Measurements from ENCODE around the gene KIR3DL1. TPM values are rescaled to one million over a fixed set of nuclear protein-coding genes. Genes with fewer than 3 reads are reported as not detected.

KIR3DL1 gene
- total and polyA plus RNA-seq, 2 experiments from 2014 or later = not detected

DNA sequence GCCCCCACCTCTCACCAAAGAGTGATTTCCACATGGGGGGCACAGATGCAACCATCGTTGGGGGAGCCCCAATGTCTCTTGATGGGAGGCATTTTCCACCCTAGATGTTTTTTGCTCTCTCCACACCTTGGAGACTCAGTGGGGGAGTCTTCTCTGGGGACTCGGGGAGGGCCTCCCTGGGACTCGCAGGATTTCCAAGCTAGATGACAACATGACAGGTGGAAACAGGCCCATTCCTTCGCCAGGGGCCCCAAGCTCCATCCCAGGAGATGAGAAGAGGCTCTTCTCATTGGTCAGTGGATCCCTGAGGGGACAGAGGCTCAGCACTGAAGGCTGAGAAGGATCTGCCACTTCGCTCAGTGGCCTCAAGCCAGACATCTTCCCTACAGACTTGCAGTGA is 25.6 kb upstream of the KIR3DL1 start:
- Mint-ChIP-seq H3K4me3 (no peak overlapping the region), H3K36me3 (ENCODE audit: low read depth) (peaks cover 32% of the 10 kb centered on the region)
- no peak for ATAC-seq

More for the DNA sequence above, 25.6 kb upstream of the KIR3DL1 start:
- no peak for TF ChIP-seq POLR2AphosphoS5 (IDR thresholded peaks at IDR 0.05; ENCODE audit: low read depth)
- no peak for TF ChIP-seq CREB1 (CRISPR knock-in tag; IDR thresholded peaks at IDR 0.05; ENCODE audit: low read depth)
- TF ChIP-seq, protein P1, sequence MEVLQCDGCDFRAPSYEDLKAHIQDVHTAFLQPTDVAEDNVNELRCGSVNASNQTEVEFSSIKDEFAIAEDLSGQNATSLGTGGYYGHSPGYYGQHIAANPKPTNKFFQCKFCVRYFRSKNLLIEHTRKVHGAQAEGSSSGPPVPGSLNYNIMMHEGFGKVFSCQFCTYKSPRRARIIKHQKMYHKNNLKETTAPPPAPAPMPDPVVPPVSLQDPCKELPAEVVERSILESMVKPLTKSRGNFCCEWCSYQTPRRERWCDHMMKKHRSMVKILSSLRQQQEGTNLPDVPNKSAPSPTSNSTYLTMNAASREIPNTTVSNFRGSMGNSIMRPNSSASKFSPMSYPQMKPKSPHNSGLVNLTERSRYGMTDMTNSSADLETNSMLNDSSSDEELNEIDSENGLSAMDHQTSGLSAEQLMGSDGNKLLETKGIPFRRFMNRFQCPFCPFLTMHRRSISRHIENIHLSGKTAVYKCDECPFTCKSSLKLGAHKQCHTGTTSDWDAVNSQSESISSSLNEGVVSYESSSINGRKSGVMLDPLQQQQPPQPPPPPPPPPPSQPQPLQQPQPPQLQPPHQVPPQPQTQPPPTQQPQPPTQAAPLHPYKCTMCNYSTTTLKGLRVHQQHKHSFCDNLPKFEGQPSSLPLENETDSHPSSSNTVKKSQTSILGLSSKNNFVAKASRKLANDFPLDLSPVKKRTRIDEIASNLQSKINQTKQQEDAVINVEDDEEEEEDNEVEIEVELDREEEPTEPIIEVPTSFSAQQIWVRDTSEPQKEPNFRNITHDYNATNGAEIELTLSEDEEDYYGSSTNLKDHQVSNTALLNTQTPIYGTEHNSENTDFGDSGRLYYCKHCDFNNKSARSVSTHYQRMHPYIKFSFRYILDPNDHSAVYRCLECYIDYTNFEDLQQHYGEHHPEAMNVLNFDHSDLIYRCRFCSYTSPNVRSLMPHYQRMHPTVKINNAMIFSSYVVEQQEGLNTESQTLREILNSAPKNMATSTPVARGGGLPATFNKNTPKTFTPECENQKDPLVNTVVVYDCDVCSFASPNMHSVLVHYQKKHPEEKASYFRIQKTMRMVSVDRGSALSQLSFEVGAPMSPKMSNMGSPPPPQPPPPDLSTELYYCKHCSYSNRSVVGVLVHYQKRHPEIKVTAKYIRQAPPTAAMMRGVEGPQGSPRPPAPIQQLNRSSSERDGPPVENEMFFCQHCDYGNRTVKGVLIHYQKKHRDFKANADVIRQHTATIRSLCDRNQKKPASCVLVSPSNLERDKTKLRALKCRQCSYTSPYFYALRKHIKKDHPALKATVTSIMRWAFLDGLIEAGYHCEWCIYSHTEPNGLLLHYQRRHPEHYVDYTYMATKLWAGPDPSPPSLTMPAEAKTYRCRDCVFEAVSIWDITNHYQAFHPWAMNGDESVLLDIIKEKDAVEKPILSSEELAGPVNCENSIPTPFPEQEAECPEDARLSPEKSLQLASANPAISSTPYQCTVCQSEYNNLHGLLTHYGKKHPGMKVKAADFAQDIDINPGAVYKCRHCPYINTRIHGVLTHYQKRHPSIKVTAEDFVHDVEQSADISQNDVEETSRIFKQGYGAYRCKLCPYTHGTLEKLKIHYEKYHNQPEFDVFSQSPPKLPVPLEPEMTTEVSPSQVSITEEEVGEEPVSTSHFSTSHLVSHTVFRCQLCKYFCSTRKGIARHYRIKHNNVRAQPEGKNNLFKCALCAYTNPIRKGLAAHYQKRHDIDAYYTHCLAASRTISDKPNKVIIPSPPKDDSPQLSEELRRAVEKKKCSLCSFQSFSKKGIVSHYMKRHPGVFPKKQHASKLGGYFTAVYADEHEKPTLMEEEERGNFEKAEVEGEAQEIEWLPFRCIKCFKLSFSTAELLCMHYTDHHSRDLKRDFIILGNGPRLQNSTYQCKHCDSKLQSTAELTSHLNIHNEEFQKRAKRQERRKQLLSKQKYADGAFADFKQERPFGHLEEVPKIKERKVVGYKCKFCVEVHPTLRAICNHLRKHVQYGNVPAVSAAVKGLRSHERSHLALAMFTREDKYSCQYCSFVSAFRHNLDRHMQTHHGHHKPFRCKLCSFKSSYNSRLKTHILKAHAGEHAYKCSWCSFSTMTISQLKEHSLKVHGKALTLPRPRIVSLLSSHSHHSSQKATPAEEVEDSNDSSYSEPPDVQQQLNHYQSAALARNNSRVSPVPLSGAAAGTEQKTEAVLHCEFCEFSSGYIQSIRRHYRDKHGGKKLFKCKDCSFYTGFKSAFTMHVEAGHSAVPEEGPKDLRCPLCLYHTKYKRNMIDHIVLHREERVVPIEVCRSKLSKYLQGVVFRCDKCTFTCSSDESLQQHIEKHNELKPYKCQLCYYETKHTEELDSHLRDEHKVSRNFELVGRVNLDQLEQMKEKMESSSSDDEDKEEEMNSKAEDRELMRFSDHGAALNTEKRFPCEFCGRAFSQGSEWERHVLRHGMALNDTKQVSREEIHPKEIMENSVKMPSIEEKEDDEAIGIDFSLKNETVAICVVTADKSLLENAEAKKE (CRISPR knock-in tag; IDR thresholded peaks at IDR 0.05) = no peak
- TF ChIP-seq ZNF114 (CRISPR knock-in tag; IDR thresholded peaks at IDR 0.05) = no peak
- TF ChIP-seq EZH2 (IDR thresholded peaks at IDR 0.05; ENCODE audit: low read depth, unreplicated experiment) = no peak
- TF ChIP-seq ZNF331 (CRISPR knock-in tag; IDR thresholded peaks at IDR 0.05; ENCODE audit: low read depth) = no peak
- no peak for TF ChIP-seq JUNB (IDR thresholded peaks at IDR 0.05; ENCODE audit: unreplicated experiment)
- no peak for TF ChIP-seq NANOG (IDR thresholded peaks at IDR 0.05; ENCODE audit: borderline replicate concordance)
- TF ChIP-seq, protein P2, sequence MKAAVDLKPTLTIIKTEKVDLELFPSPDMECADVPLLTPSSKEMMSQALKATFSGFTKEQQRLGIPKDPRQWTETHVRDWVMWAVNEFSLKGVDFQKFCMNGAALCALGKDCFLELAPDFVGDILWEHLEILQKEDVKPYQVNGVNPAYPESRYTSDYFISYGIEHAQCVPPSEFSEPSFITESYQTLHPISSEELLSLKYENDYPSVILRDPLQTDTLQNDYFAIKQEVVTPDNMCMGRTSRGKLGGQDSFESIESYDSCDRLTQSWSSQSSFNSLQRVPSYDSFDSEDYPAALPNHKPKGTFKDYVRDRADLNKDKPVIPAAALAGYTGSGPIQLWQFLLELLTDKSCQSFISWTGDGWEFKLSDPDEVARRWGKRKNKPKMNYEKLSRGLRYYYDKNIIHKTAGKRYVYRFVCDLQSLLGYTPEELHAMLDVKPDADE (IDR thresholded peaks at IDR 0.05) = no peak
- TF ChIP-seq STAT1 (IDR thresholded peaks at IDR 0.05; ENCODE audit: unreplicated experiment) = no peak
- TF ChIP-seq EZH2phosphoT487 (IDR thresholded peaks at IDR 0.05; ENCODE audit: unreplicated experiment) = no peak
- TF ChIP-seq, protein P3, sequence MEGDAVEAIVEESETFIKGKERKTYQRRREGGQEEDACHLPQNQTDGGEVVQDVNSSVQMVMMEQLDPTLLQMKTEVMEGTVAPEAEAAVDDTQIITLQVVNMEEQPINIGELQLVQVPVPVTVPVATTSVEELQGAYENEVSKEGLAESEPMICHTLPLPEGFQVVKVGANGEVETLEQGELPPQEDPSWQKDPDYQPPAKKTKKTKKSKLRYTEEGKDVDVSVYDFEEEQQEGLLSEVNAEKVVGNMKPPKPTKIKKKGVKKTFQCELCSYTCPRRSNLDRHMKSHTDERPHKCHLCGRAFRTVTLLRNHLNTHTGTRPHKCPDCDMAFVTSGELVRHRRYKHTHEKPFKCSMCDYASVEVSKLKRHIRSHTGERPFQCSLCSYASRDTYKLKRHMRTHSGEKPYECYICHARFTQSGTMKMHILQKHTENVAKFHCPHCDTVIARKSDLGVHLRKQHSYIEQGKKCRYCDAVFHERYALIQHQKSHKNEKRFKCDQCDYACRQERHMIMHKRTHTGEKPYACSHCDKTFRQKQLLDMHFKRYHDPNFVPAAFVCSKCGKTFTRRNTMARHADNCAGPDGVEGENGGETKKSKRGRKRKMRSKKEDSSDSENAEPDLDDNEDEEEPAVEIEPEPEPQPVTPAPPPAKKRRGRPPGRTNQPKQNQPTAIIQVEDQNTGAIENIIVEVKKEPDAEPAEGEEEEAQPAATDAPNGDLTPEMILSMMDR (conservative IDR thresholded peaks at IDR 0.05; ENCODE audit: low read depth in 2 of 2) = no peak
- Mint-ChIP-seq H3K9me3 (peaks cover 64% of the 10 kb centered on the region; the same call in 2 of the 3 replicates), H3K27me3 (ENCODE audit: insufficient read depth, low read depth, poor library complexity) (peaks cover 8% of the 10 kb centered on the region), H3K27ac (no peak overlapping the region), H3K4me1 (no peaks in the 10 kb centered on the region; the same call in 2 of the 3 replicates)
- Histone ChIP-seq H2AFZ (no peak overlapping the region), H3K27me3 (ENCODE audit: insufficient read depth) (no peaks in the 10 kb centered on the region), H4K20me1 (replicated peaks; ENCODE audit: insufficient read depth) (no peaks in the 10 kb centered on the region), H3K79me2 (replicated peaks; ENCODE audit: insufficient read depth) (no peaks in the 10 kb centered on the region), H3K27ac (ENCODE audit: low read depth) (no peak overlapping the region), H3K9me2 (ENCODE audit: insufficient read depth) (no peaks in the 10 kb centered on the region), H3F3A (replicated peaks; ENCODE audit: low read depth) (no peaks in the 10 kb centered on the region), H3K36me3 (ENCODE audit: insufficient read depth) (no peaks in the 10 kb centered on the region; the same call in 1 of the 2 replicates), H3K4me2 (no peak overlapping the region), H3K4me3 (no peak overlapping the region), H3K4me1 (ENCODE audit: insufficient read depth) (no peaks in the 10 kb centered on the region)
- no peak for DNase-seq (ENCODE audit: low spot score)
